ENCODE measurements around the gene LIMD2.

The LIMD2 gene

DNA sequence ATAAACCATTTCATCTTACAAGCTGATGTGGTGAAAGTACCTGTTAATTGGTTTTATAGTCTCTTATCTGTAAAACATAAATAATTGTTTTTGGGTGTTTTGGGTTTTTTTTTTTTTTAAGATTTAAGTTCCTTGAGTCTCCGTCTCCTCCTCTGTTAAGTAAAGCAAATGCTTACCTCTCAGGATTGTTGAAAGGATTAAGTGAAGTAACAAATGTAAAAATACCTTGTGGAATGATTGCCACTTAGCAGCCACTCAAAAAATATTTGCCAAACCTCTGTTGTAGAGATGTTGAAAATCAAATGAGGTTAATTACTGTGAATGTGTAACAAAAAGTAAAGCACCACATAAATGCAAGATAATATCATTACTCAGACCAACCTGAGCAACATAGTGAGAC lies 19.2 kb downstream of the LIMD2 start (continued):
- TF ChIP-seq, protein P1, sequence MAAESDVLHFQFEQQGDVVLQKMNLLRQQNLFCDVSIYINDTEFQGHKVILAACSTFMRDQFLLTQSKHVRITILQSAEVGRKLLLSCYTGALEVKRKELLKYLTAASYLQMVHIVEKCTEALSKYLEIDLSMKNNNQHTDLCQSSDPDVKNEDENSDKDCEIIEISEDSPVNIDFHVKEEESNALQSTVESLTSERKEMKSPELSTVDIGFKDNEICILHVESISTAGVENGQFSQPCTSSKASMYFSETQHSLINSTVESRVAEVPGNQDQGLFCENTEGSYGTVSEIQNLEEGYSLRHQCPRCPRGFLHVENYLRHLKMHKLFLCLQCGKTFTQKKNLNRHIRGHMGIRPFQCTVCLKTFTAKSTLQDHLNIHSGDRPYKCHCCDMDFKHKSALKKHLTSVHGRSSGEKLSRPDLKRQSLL (tag by site-specific recombination; IDR thresholded peaks at IDR 0.05), result no peak
- TF ChIP-seq ZNF664 (tag by site-specific recombination; IDR thresholded peaks at IDR 0.05), result no peak

- Histone ChIP-seq H3K4me1 (ENCODE audit: control insufficient read depth, insufficient read depth, low read length) (peaks cover 22% of the 10 kb centered on the region), H3K36me3 (ENCODE audit: control insufficient read depth in 2 of 2, insufficient read depth in 1 of 2, low read length in 2 of 2) (peaks cover 6 to 40% of the 10 kb centered on the region in 2 experiments), H3K4me3 (ENCODE audit: low read depth, low read length) (no peak overlapping the region), H3K27ac (ENCODE audit: extremely low read depth, low read depth, low read length) (no peak overlapping the region), H3K9me3 (ENCODE audit: control insufficient read depth, insufficient read depth, low read depth, low read length) (no peaks in the 10 kb centered on the region)
- ChIA-PET CTCF (interaction anchor here (0.6 to 1.6 kb wide), 7 partner anchors 16 to 1260 kb away, joined by 3 to 9 read pairs (median 4); no protein-coding TSS in a partner anchor), POLR2A (interaction anchor here (1.2 kb wide), 1 partner anchor 57 kb away, joined by 7 read pairs; the partner anchor contains the start of gene MAP3K3)
- TF ChIP-seq ZSCAN18 (tag by site-specific recombination; IDR thresholded peaks at IDR 0.05), result no peak
- TF ChIP-seq ZNF610 (tag by site-specific recombination; IDR thresholded peaks at IDR 0.05; ENCODE audit: borderline replicate concordance), result no peak
- no peak for TF ChIP-seq ZFP3 (tag by site-specific recombination; IDR thresholded peaks at IDR 0.05; ENCODE audit: low read depth)
- TF ChIP-seq PRDM2 (tag by site-specific recombination; IDR thresholded peaks at IDR 0.05; ENCODE audit: borderline replicate concordance), result no peak
- TF ChIP-seq ZNF785 (tag by site-specific recombination; IDR thresholded peaks at IDR 0.05), result no peak
- TF ChIP-seq ZNF571 (tag by site-specific recombination; IDR thresholded peaks at IDR 0.05), result no peak
- TF ChIP-seq ZNF223 (tag by site-specific recombination; IDR thresholded peaks at IDR 0.05), result no peak
- no peak for TF ChIP-seq KLF7 (tag by site-specific recombination; IDR thresholded peaks at IDR 0.05; ENCODE audit: borderline replicate concordance)
- TF ChIP-seq ZNF37A (tag by site-specific recombination; IDR thresholded peaks at IDR 0.05), result no peak
- no peak for TF ChIP-seq ZNF350 (tag by site-specific recombination; IDR thresholded peaks at IDR 0.05)
These were observed 20.7 kb downstream of the LIMD2 start for GRCh38 chr17:63679214-63679613.

DNA sequence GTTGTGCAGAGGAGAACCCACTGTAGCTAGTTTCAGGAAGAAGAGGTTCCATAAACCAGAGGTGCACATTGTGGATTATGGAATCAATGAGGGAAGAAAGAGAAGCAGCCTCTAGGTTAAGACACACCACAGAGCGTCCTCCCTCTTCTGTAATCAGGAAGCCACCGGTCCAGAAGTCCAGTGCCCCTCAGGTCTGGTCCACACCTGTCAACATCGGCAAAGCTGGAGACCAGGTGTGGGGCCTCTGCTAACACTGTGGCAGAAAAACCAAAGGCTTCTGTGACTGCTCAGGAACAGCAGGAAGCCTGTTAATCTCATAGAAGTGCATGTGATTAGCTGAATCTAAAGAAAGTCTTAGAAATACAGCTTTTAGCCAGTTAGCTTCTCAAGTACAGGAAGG lies 23.3 kb downstream of the LIMD2 start:
- CTCF ChIA-PET, result interaction anchor here (0.6 to 3.9 kb wide), 12 partner anchors 9 to 251 kb away, joined by 3 to 27 read pairs (median 3); no protein-coding TSS in a partner anchor
- POLR2A ChIA-PET, result interaction anchor here (1.0 to 3.9 kb wide), 6 partner anchors 15 to 251 kb away, joined by 3 to 26 read pairs (median 4); partner anchors contain the start of gene MAP3K3
- H3K36me3 ChIP-seq (ENCODE audit: control insufficient read depth in 2 of 2, insufficient read depth in 1 of 2, low read length in 2 of 2), result peaks cover 0 to 23% of the 10 kb centered on the region in 2 experiments; a peak in 2 of 3 replicates
- peak overlapping the region; percentile 83 for H3K27ac ChIP-seq (ENCODE audit: extremely low read depth, low read depth, low read length)
- H3K4me3 ChIP-seq (ENCODE audit: low read depth, low read length), result no peak overlapping the region
- no peaks in the 10 kb centered on the region for H3K9me3 ChIP-seq (ENCODE audit: control insufficient read depth, insufficient read depth, low read depth, low read length)
- TF ChIP-seq KLF8 (tag by site-specific recombination; IDR thresholded peaks at IDR 0.05) (no peak), ZNF202 (tag by site-specific recombination; IDR thresholded peaks at IDR 0.05; ENCODE audit: borderline replicate concordance) (no peak), SP7 (tag by site-specific recombination; IDR thresholded peaks at IDR 0.05) (no peak), ZNF121 (tag by site-specific recombination; IDR thresholded peaks at IDR 0.05) (no peak)
- H3K4me1 ChIP-seq (ENCODE audit: control insufficient read depth, insufficient read depth, low read length), result peaks cover 22% of the 10 kb centered on the region
